DMS114 treated with DMSO at 0.1 percent for 48 hours (cell line): ENCODE results near the gene MYO18A.

ENCODE experiments used
- DNase-seq: peaks from one replicate; lab custom pipeline; 2025; ENCODE audit not compliant: unreplicated experiment; lab: John Stamatoyannopoulos, UW

Gene MYO18A

DNA sequence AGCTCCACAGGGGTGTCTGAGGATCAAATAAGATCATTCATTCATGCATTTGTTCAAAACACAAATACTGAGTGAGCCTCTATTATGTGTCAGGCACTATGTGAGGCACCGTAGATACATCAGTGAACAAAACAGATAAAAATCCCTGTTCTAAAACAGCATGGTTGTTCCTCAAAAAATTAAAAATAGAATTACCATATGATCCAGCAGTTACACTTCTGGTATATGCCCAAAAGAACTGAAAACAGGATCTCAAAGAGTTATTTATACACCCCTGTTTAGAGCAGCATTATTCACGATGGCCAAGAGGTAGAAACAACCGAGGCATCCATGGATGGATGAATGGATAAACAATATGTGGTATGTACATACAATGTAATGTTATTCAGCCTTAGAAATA, 121.8 kb downstream of the MYO18A start:
- no peak for DNase-seq

DNA sequence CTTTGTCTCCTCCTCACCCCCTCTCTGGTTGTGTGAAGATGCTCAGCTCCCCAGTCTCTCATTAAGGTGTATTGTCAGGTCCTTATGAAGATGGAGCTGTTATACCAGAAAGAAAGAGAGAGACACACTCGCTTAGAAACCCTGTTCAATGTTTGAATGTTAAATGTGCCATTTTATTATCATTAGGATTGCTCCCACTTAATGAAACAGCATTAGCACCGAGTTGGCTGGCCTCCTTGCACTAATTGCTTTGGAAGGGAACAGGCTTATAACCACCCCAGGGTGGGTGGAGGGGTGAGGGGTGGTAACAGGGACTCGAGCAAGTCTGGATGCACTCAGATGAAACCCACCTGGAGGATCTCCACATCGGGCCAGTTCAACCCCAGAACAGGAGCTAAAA, 122.8 kb downstream of the MYO18A start:
- no peak for DNase-seq

DNA sequence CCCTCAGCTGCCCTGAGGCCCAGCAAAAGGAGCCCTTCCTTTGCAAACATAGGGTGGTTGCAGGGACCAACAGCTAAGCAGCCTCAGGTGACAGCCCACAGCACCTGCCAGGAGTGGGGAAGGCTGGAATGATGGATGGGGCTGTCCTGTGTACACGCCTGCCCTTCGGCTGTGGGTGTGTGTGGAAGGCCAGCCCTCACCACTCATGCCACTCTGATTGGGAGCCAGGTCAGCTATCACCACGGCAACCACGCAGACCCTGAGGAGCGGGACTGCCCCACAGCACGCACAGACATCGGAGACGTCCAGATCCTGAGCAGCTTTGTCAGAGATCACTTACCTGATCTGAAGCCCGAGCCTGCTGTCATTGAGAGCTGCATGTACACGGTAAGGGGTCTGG, 125.4 kb downstream of the MYO18A start:
- DNase-seq, result no peak

DNA sequence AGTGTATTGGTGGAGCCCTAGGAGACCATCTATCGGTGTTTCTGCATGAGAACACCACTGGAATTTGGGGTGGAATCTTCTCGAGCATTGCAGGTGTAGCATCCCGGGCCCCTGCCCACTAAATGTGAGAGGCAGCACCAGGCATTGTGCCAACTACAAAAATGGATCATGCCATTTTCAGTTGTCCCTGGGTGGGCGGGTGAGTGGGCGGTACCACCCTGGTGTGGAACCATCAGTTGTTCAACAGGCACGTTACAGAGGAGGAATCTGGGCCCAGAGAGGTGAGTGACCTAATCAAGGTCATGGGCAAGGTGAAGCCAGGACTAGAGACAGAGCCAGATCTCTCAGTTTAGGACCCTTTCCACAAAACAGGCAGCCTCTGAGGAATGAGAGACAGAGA, 128.5 kb downstream of the MYO18A start:
- no peak for DNase-seq

DNA sequence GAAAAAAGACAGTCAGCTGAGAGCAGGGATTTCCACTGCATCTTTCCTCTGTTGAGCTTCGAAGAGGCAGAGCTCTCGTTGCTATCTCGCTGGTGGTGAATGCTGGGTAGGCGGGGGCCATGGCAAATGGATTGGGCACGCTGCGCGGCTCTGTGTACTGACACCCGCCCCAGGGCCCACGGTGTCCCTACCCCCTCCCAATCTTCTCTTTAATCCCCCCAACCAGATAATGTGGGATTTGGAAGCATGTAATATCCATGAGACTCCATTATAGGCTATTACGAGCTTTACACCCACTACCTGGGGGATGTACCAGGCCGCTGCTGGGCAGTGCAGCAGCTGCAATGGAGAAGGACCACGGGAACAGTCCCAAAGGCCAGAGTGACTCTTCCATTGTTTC, 129.0 kb downstream of the MYO18A start:
- DNase-seq, result no peak

DNA sequence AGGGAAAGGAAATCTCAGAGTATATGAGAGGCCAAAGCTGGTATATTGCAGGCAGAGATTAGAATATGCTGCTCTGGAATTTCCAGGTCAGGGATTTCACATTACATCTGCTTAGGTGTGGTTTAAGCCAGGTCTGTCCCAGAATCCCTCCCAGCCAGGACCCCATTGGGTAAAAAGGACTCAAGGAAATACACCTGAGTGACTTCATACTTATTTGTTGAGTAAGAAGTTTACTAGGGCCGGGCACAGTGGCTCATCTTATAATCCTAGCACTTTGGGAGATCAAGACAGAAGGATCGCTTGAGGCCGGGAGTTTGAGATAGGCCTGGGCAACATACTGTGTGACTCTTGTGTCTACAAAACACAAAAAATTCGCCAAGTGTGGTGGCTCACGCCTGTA, 130.0 kb downstream of the MYO18A start:
- no peak for DNase-seq

DNA sequence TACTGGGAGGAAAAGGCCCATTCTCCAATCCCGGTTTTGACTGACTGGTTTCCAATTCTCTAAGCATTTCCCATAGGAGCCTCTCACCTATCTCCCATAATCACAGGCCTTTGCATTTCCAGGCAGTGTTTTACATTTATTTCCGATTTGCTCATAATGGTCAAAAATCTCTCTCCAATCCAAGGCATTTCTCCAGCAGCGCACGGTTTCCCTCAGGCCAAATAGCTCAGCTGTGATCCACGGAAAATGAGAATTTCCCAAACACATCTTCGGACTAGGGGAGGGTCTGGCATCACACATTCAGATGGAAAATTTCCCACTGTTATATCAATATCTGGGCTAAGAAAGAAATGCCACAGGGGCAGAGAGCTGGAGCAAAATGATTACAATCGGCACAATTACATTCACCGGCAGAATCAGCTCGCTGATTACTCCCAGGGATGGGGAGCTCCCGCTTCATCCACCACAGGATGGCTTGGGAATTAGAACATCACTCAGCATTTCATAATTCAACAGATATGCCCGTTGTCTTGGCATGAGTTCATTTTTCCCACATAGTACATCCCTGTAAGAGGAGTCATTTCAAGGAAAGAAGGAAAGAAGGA, 130.6 kb downstream of the MYO18A start:
- no peak for DNase-seq

DNA sequence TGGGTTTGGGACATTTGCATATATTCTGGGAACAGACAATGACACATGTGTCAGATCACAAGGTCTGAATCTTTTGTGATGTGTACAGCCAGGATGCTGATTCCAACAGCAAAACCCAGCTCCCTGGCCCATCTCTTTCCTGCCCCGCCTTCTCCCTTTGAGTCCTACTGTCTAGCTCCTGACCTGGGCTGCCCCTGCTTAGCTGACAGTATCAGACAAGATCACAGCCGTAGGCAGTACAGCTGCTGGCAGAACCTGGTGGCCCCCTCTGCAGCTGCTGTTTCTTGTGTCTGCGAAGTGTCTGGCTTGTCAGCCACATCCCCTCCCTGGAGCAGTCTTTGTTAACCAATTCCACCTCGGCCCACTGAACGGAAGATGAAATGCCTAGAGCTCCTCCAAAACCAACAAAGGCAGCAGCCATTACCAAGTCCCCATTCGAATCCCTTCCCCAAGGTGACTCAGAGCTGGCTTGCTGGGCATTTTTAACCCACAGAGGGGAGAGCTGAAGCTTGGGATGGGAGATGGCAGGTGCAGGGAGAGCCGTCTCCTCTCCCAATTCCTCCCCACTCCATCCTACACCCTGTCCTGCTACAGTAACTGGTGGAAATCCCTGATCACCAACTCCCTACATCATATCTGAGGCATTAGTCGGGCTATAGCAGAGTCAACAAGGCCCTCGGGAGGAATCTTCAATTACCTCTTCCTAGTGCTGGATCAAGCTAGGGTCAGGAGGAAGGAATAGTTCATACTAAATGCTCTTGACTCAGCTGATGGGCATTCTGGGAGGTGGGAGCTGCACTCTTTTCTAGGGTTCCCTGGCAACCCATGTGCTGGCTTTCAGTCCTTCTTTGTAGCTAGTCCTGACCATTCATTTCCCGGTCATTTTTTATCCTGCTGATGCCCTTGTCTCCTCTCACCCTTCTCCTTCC, 131.5 kb downstream of the MYO18A start:
- DNase-seq, result no peak

DNA sequence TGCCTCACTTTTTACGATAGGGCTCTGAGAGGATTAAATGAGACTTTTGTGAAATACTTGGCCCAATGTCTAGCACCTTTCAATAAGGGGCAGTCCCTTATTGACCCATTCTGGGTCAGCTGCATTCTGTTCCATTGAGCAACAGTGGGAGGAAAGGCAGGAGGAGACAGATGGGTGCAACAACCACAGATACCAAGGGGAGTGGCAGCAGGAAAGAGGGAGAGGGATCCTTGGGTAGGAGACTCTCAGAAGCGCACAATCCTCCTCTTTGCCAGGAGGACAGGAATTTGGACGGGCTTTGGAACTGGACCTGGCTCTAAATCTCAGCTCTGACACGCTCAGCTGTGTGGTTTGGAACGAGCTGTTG, 133.7 kb downstream of the MYO18A start:
- DNase-seq, result no peak

DNA sequence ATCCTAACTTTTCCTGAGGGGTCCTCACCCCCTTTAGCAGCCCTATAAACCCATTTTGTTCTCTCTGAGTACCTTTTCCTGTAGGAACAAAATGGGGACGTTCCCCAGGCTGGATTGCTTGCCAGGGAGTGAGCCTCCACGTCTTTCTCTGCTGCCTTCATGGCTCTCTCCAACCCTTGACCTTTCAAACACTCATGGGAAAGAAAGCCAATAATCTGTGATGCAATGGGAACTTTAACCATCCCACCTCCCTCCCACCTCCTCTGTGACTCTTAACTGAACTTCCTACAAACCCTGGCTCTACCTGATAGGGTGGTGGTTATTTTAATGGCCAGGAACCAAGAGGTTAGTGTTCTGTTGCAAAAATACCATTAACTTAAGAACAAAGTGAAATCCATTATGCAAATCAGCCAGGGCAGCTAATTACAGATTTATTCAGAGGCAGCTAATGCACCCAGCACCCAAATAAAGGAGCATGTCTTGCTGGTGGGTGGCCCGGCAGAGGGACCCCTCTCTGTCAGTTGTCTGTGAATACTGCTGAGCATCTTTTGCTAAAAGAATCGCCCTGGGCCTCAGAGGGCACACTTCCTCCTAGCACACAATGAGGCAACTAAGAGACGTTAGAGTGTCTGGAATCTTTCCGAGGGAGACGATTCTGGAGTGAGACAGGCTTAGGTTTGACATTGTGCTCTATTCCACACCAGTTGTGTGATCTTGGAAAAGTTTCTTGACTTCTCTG, 134.3 kb downstream of the MYO18A start:
- DNase-seq, result no peak

DNA sequence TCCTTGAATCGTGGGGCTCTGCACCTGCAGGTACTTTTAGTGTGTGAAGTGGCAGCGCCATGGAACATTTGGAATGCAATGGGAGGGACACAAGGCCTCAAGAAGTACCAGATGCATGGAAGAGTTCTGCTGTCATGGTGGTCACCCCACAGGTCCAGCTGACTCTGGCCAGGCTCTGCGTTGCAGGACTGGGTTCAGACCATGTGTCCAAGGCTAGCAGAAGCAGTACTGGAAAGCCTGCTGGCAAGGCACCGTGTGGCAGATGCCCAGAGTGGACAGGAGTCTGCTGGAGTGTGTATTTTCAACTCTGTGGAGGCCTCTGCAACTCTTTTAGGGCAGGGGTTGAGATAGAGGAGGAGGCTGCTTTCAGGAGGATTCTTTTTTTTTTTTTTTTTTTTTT, 135.2 kb downstream of the MYO18A start:
- DNase-seq, result no peak

DNA sequence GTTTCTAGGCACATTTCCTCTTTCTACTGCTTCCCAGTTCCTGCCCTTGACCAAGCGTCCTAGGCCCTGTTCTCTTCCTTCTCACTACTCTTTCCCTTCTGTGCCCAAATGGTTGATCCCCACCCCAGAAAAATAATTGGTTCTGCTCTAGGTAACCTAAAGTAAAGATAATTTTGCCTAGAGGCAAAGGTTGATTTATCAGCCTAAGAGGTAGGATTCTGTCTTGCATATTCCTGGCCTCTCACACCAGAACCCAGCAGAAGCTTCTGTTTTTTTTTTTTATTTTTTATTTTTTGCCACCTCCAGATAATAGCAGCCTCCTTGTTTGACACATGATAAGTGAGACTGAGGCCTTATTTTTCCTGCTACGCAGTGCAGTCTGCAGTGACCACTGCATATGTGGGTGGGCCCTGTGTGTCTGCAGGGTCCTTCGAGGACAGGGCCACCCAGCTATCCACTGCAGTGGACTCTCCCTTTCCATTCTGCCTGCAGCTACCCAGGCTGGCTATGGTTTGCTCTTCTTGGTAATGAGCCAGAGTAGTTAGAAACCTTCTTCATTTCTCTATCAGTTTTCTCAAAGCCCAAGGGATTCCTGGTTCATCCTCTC, 136.6 kb downstream of the MYO18A start:
- no peak for DNase-seq

DNA sequence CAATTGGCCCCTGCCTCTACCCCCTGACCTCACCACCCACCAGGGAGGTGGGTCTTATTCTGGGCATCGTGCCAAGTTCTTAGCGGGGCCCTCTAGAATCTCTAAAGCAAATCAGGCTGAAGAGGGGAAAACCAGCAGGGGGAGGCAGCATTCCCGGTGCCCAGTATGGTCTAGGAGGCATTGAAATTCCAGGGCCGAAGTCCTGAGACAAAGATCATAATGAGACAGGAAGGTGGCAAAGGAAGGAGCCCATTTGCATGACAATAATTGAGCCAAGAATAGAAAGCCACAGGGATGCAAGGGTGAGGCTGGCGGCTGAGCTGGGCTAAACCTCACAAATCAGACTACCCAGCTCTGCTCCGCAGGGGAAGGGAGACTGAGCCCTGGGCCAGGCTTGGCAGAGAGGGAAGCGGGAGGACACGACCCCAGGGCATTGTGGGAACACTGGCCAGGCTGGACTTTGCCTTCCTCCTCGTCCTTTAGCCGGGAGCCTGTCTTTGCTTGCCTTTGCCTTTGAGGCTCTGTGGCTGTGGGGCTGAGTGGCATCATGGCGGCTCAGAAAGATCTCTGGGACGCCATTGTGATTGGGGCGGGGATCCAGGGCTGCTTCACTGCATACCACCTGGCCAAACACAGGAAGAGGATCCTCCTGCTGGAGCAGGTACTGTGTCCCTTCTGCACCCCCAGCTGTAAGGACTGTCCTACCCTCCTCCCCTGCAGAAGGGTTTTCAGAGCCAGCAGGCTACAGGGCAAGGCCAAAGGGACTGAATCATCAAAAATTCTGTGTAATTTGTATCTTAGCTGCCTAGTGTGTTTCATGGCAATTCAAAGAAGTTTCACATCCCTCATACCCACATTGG, 137.3 kb downstream of the MYO18A start, which contains the start of gene PIPOX:
Gene PIPOX, plus strand, starts transcription at position 463 of the 860 bp plus-strand sequence. Its CDS starts 85 bp downstream, at position 548.
- no peak for DNase-seq

DNA sequence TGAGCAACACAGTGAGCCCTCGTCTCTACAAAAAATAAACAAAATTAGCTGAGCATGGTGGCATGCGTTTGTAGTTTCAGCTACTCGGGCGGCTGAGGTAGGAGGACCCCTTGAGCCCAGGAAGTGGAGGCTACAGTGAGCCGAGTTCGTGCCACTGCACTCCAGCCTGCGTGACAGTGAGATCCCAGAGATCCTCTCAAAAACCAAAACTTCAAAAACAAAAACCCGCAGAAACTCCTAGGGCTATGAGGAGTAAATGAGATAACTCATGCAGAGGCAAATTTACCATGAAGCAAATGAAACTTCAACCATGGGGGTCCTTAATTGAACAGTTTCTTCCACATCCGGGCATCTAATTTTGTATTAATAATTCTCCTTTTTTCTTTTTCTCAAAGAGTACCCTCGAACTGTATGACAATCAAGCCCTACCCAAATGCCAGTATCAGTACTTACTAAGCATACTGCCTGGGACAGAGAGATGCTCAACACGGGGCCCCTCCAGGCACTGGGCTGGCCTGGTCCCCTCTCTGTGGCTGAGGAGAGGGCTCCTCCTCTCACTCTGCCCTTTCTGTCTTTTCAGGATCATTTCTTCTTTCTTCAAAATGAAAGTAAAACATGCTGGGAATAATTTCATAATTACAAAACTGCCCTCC, 138.0 kb downstream of the MYO18A start:
- DNase-seq, result no peak

DNA sequence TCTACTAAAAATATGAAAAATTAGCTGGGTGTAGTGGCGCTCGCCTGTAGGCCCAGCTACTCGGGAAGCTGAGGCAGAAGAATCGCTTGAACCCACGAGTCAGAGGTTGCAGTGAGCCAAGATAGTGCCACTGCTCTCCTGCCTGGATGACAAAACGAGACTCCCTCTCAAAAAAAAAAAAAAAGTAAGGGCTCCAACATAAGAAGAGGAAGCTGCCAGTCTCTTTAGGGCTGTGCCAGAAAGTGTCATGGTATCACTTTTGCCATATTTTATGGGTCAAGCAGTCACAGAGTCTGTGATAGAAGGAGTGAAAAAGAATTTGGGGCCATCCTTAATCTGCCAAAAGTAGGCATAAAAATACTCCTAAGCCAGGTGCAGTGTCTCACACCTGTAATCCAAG, 138.6 kb downstream of the MYO18A start:
- DNase-seq, result no peak

DNA sequence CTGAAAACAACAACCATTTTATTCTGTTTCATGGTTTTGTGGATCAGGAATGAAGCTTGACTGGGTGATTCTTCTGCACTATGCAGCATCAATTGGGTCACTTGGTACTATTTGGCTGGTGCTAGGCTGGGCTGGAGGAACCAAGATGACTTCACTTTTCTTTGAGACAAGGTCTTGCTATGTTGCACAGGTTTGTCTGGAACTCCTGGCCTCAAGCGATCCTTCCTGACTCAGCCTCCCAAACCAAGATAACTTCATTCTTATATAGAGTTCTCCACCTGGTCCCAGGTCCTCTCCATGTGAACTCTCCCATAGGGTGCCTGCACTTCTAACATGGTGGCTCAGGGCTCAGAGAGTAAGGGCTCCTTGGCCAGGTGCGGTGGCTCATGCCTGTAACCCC, 139.1 kb downstream of the MYO18A start:
- no peak for DNase-seq

DNA sequence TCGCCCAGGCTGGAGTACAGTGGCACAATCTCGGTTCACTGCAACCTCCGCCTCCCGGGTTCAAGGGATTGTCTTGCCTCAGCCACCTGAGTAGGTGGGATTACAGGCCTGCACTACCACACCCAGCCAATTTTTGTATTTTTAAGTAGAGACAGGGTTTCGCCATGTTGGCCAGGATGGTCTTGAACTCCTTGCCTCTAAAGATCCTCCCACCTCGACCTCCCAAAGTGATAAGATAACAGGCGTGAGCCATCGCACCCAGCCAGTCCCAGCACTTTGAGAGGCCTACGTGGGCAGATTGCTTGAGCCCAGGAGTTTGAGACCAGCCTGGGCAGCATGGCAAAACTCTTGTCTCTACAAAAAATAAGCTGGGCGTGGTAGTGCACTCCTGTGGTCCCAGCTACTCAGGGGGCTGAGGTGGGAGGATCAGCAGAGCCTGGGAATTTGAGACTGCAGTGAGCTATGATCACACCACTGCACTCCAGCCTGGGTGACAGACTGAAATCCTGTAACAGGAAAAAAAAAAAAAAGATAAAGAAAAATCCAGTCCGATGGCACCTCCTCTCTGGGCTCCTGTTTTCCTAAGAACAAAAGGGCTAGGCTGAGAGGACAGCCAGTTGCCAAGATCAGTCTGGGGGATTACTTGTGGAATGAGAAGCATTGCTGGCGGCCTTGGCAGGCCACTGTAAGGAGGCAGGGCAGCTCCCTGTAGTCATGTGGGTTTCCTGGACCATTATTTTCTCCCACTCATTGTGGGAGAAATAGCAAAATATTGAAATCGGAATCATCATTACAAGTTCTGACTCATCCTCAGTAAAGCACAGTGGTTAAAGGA, 140.2 kb downstream of the MYO18A start:
- no peak for DNase-seq

DNA sequence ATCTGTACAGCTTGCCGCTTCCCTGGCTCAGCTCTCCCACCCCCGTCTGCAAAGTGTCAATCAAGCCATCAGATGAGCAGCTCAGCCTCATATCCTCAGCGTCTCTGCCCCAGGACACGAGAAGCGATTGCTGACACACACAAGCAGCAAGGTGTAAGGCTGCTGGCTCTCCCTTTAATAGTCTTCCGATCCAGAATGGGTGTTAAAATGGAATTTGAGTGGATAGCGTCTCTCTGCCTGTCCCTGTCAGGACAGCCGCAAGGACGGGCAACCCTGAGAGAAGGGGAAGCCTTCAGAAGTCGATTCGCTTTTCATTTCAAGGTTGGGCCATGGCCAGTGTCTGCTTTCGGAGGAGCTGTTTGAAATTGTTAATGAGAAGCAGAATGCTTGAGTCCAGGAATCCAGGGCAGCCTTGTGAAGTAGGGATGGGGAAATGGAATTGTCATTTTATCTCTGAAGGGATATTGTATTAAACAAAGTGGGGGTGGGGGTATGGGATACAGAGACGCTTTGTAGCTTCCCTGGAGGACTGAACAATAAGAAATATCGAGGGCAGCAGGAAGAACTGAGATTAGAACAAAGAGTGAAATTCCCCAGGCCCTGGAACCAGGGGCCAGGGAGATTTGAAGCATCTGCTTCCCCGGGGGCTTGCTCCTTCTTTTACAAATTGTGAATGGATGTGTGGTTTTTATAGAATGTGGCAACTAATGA, 142.0 kb downstream of the MYO18A start:
- no peak for DNase-seq

DNA sequence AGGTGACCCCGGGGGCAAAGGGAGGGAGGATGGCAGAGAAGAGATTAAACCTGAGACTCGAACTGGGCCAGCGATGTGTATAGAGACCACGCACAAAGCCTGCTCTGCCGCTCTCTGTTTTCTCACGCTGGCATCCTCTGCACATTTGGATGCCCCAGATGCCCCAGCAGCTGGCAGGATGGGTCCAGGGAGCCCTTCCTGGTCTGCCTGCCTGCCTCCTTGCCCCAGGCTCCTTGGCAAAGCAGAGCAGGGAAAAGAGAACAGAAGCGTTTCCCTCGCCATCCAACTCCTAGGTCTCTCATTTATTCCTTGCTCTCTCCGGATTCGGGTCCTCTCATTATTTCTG, 142.5 kb downstream of the MYO18A start:
- DNase-seq, result no peak
